Mammary microvascular endothelial cell (primary cell): ENCODE data around the gene RD3L. TPM values are rescaled to one million over a fixed set of nuclear protein-coding genes. Genes with fewer than 3 reads are reported as not detected.

Experiments
- total RNA-seq: library from RNA; depleted of rRNA; stranded (reverse); fragments of >200 nt; gene quantifications from 2 replicates; pipeline ENCODE4 v1.2.3, GENCODE V29; 2015

Gene RD3L
- not detected in 2 replicates for total RNA-seq

GRCh38 chr14:103941973-103942736 lies at the start of gene RD3L:
RD3L (minus strand) TSS chr14:103942529; CDS start chr14:103941695, 834 bp downstream.

GRCh38 chr14:103928011-103928890 lies 14.1 kb downstream of the RD3L start, which contains the start of gene TDRD9:
TDRD9 (plus strand) TSS chr14:103928456; CDS start chr14:103928510, 54 bp downstream.

Other genes starting within 250 kb of the RD3L start
- 24.7 and 32.0 TPM in 2 replicates for gene XRCC3, start 227.1 kb downstream of the RD3L start, total RNA-seq
- 77.7 and 90.2 TPM in 2 replicates for gene ZFYVE21, start 226.7 kb downstream of the RD3L start, total RNA-seq
- gene PPP1R13B, start 95.0 kb downstream of the RD3L start, total RNA-seq = 10.3 and 11.9 TPM in 2 replicates
- 0.69 and 1.00 TPM in 2 replicates for gene TDRD9, start 14.1 kb downstream of the RD3L start, total RNA-seq
- gene ASPG, start 143.2 kb upstream of the RD3L start, total RNA-seq = not detected in 2 replicates
- 7.3 and 9.4 TPM in 2 replicates for gene KIF26A, start 196.1 kb upstream of the RD3L start, total RNA-seq